Measurements from ENCODE around the gene MAPK8IP2. TPM values are rescaled to one million over a fixed set of nuclear protein-coding genes. Genes with fewer than 3 reads are reported as not detected.
"Not testable (repeated sequence)": the region's sequence is repeated elsewhere in the genome, so short reads cannot be mapped to it uniquely, and the experiment has no call there.

The MAPK8IP2 gene
- polyA plus RNA-seq, 1 of the 3 experiments (the other 2 are of a cell fraction): 2.7 TPM

GRCh38 chr22:50635591-50635990 is 35.0 kb downstream of the MAPK8IP2 start:
- Histone ChIP-seq H3K27ac (ENCODE audit: low read depth in 2 of 2, low read length in 1 of 2) (no peak overlapping the region), H3K9me2 (no peaks in the 10 kb centered on the region), H3K79me2 (ENCODE audit: insufficient read depth) (no peaks in the 10 kb centered on the region), H3K4me1 (ENCODE audit: control insufficient read depth in 1 of 2, insufficient read depth in 2 of 2, low read depth in 1 of 2, low read length in 1 of 2) (peaks cover 5 to 6% of the 10 kb centered on the region in 2 experiments; a peak in 1 of 4 replicates), H3K9ac (no peak overlapping the region), H3K27me3 (ENCODE audit: insufficient read depth) (no peaks in the 10 kb centered on the region), H3F3A (replicated peaks; ENCODE audit: insufficient read depth) (no peaks in the 10 kb centered on the region), H2AFZ (ENCODE audit: low read depth) (no peak overlapping the region), H3K4me2 (no peak overlapping the region), H3K4me3 (ENCODE audit: low read depth in 2 of 2, low read length in 1 of 2) (no peak overlapping the region), H4K20me1 (ENCODE audit: insufficient read depth) (no peaks in the 10 kb centered on the region), H3K9me3 (no peaks in the 10 kb centered on the region), H3K36me3 (replicated peaks in 1 of 2; ENCODE audit: control insufficient read depth in 1 of 2, insufficient read depth in 2 of 2, low read length in 1 of 2) (no peaks in the 10 kb centered on the region)
- WGBS (ENCODE audit: low lambda C conversion rate): 87% methylated on average over 3 of the region's 11 CpGs
- DNase-seq: no peak
- POLR2A ChIA-PET: no interaction called here
- TF ChIP-seq, protein P1, sequence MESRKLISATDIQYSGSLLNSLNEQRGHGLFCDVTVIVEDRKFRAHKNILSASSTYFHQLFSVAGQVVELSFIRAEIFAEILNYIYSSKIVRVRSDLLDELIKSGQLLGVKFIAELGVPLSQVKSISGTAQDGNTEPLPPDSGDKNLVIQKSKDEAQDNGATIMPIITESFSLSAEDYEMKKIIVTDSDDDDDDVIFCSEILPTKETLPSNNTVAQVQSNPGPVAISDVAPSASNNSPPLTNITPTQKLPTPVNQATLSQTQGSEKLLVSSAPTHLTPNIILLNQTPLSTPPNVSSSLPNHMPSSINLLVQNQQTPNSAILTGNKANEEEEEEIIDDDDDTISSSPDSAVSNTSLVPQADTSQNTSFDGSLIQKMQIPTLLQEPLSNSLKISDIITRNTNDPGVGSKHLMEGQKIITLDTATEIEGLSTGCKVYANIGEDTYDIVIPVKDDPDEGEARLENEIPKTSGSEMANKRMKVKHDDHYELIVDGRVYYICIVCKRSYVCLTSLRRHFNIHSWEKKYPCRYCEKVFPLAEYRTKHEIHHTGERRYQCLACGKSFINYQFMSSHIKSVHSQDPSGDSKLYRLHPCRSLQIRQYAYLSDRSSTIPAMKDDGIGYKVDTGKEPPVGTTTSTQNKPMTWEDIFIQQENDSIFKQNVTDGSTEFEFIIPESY (IDR thresholded peaks at IDR 0.05; ENCODE audit: borderline replicate concordance, low read depth): no peak
- TF ChIP-seq RXRA (IDR thresholded peaks at IDR 0.05; ENCODE audit: borderline replicate concordance, low read depth): no peak
- no peak for TF ChIP-seq NRF1 (IDR thresholded peaks at IDR 0.05; ENCODE audit: low read depth, low read length)
- no peak for TF ChIP-seq TCF12 (IDR thresholded peaks at IDR 0.05)
- no peak for TF ChIP-seq SIN3A (IDR thresholded peaks at IDR 0.05; ENCODE audit: borderline replicate concordance, low read depth, low read length)
- TF ChIP-seq, protein P2, sequence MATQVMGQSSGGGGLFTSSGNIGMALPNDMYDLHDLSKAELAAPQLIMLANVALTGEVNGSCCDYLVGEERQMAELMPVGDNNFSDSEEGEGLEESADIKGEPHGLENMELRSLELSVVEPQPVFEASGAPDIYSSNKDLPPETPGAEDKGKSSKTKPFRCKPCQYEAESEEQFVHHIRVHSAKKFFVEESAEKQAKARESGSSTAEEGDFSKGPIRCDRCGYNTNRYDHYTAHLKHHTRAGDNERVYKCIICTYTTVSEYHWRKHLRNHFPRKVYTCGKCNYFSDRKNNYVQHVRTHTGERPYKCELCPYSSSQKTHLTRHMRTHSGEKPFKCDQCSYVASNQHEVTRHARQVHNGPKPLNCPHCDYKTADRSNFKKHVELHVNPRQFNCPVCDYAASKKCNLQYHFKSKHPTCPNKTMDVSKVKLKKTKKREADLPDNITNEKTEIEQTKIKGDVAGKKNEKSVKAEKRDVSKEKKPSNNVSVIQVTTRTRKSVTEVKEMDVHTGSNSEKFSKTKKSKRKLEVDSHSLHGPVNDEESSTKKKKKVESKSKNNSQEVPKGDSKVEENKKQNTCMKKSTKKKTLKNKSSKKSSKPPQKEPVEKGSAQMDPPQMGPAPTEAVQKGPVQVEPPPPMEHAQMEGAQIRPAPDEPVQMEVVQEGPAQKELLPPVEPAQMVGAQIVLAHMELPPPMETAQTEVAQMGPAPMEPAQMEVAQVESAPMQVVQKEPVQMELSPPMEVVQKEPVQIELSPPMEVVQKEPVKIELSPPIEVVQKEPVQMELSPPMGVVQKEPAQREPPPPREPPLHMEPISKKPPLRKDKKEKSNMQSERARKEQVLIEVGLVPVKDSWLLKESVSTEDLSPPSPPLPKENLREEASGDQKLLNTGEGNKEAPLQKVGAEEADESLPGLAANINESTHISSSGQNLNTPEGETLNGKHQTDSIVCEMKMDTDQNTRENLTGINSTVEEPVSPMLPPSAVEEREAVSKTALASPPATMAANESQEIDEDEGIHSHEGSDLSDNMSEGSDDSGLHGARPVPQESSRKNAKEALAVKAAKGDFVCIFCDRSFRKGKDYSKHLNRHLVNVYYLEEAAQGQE (IDR thresholded peaks at IDR 0.05; ENCODE audit: low read depth, low read length): no peak
- no peak for TF ChIP-seq POLR2AphosphoS5 (IDR thresholded peaks at IDR 0.05; ENCODE audit: low read depth, low read length)
- no peak for TF ChIP-seq TEAD4 (IDR thresholded peaks at IDR 0.05; ENCODE audit: borderline replicate concordance, insufficient read depth)
- TF ChIP-seq MXI1 (IDR thresholded peaks at IDR 0.05; ENCODE audit: low read depth, low read length): no peak
- no peak for TF ChIP-seq MEF2A (IDR thresholded peaks at IDR 0.05; ENCODE audit: borderline replicate concordance, low read depth)
- TF ChIP-seq GATA2 (CRISPR knock-in tag; IDR thresholded peaks at IDR 0.05): no peak
- no peak for TF ChIP-seq EZH2phosphoT487 (IDR thresholded peaks at IDR 0.05; ENCODE audit: borderline replicate concordance, low read depth)
- TF ChIP-seq, protein P3, sequence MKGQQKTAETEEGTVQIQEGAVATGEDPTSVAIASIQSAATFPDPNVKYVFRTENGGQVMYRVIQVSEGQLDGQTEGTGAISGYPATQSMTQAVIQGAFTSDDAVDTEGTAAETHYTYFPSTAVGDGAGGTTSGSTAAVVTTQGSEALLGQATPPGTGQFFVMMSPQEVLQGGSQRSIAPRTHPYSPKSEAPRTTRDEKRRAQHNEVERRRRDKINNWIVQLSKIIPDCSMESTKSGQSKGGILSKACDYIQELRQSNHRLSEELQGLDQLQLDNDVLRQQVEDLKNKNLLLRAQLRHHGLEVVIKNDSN (IDR thresholded peaks at IDR 0.05; ENCODE audit: borderline replicate concordance, low read depth): no peak
- no peak for TF ChIP-seq FOXJ3 (CRISPR knock-in tag; IDR thresholded peaks at IDR 0.05)
- TF ChIP-seq FOXM1 (IDR thresholded peaks at IDR 0.05; ENCODE audit: low read depth): no peak
- CTCF ChIA-PET: no interaction called here

- H3K9me2 ChIP-seq; DNase-seq; H3K9me3 ChIP-seq; H3K9ac ChIP-seq; H3K27ac ChIP-seq (ENCODE audit: low read depth in 2 of 2, low read length in 1 of 2); H3K4me1 ChIP-seq (ENCODE audit: control insufficient read depth in 1 of 2, insufficient read depth in 2 of 2, low read depth in 1 of 2, low read length in 1 of 2); H3K79me2 ChIP-seq (ENCODE audit: insufficient read depth); H4K20me1 ChIP-seq (ENCODE audit: insufficient read depth); H3K4me3 ChIP-seq (ENCODE audit: low read depth in 2 of 2, low read length in 1 of 2); H3F3A ChIP-seq (replicated peaks; ENCODE audit: insufficient read depth); H2AFZ ChIP-seq (ENCODE audit: low read depth); H3K4me2 ChIP-seq; H3K36me3 ChIP-seq (replicated peaks in 1 of 2; ENCODE audit: control insufficient read depth in 1 of 2, insufficient read depth in 2 of 2, low read length in 1 of 2); POLR2A ChIA-PET: not testable (repeated sequence)
- 90% methylated on average over 12 of the region's 12 CpGs for WGBS (ENCODE audit: low lambda C conversion rate)
- CTCF ChIA-PET: interaction anchor here (0.7 to 2.3 kb wide), 2 partner anchors 13 to 194 kb away, joined by 3 to 6 read pairs; partner anchors contain the start of gene ARSA
- peaks cover 20% of the 10 kb centered on the region for H3K27me3 ChIP-seq (ENCODE audit: insufficient read depth)
Observed at GRCh38 chr22:50640296-50640695, 39.7 kb downstream of the MAPK8IP2 start.
